IgD-negative memory B cell (primary cell): ENCODE results near the gene SEMA3B. TPM values are rescaled to one million over a fixed set of nuclear protein-coding genes. Genes with fewer than 3 reads are reported as not detected.
A peak's percentile ranks its signal among the peaks of the same experiment; 100 is the strongest.
"Not testable (repeated sequence)": the region's sequence is repeated elsewhere in the genome, so short reads cannot be mapped to it uniquely, and the experiment has no call there.

Experiments used
- H3K27ac Mint-ChIP-seq, 3 donors: one replicate each; pipeline ENCODE4 v1.8.0; 2020 to 2022; ENCODE audit warnings: mild to moderate bottlenecking in 3 of 3, mixed read lengths in 3 of 3, moderate library complexity in 1 of 3
- H3K27me3 Mint-ChIP-seq: one replicate; pipeline ENCODE4 v1.8.0; 2021; ENCODE audit warnings: mixed read lengths
- H3K36me3 Mint-ChIP-seq: one replicate; pipeline ENCODE4 v1.8.0; 2020; ENCODE audit warnings: mild to moderate bottlenecking, mixed read lengths
- H3K4me1 Mint-ChIP-seq, 3 donors: one replicate each; pipeline ENCODE4 v1.8.0; 2020 to 2022; ENCODE audit warnings: mixed read lengths in 3 of 3, mild to moderate bottlenecking in 1 of 3
- H3K4me3 Mint-ChIP-seq, 4 donors: one replicate each; pipeline ENCODE4 v1.8.0; 2020 to 2022; ENCODE audit warnings: mild to moderate bottlenecking in 4 of 4, mixed read lengths in 4 of 4, moderate library complexity in 3 of 4
- H3K9me3 Mint-ChIP-seq, 3 donors: one replicate each; pipeline ENCODE4 v1.8.0; 2020 to 2021; ENCODE audit warnings: mixed read lengths in 3 of 3, mild to moderate bottlenecking in 1 of 3
- polyA plus RNA-seq: library from polyadenylated mRNA; unstranded; fragments of 300-500 nt; fragmentation: Illumina TruSeq; gene quantifications from one replicate; pipeline ENCODE4 v1.2.3, GENCODE V29; 2021

The SEMA3B gene
- polyA plus RNA-seq, 1 donor from 2014 or later = not detected

GRCh38 chr3:50279255-50280016 is 10.5 kb downstream of the SEMA3B start:
- Mint-ChIP-seq H3K9me3 (no peaks in the 10 kb centered on the region), H3K27me3 (peaks cover 20% of the 10 kb centered on the region), H3K36me3 (no peaks in the 10 kb centered on the region), H3K4me3 (no peak overlapping the region), H3K27ac (no peak overlapping the region), H3K4me1 (peaks cover 1 to 7% (median 4%) of the 10 kb centered on the region in 3 donors)

DNA sequence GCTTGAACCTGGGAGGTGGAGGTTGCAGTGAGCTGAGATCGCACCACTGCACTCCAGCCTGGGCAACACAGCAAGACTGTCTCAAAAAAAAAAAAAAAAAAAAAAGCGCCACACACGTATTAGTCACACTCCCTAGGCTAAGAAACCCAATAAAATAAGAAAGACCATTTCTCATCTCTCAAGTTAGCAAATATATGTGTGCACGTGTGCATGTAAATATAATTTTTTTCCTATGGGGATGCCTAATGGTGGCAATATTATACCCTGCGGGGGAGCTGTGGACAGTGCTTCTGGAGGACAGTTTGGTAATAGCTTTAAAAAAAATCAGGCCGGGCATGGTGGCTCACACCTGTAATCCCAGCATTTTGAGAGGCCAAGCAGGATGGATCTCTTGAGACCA is 15.2 kb downstream of the SEMA3B start:
- not testable (repeated sequence) for H3K4me3 Mint-ChIP-seq, H3K27me3 Mint-ChIP-seq, H3K9me3 Mint-ChIP-seq, H3K4me1 Mint-ChIP-seq, H3K36me3 Mint-ChIP-seq
- peak overlapping the region in 1 of 3 donors; percentile 16 for H3K27ac Mint-ChIP-seq

GRCh38 chr3:50286322-50287227 is 17.6 kb downstream of the SEMA3B start:
- no peak overlapping the region for H3K27ac Mint-ChIP-seq
- no peaks in the 10 kb centered on the region for H3K27me3 Mint-ChIP-seq
- no peaks in the 10 kb centered on the region for H3K9me3 Mint-ChIP-seq
- peaks cover 4% of the 10 kb centered on the region for H3K36me3 Mint-ChIP-seq
- no peak overlapping the region for H3K4me3 Mint-ChIP-seq
- peaks cover 4 to 5% (median 4%) of the 10 kb centered on the region in 3 donors for H3K4me1 Mint-ChIP-seq

DNA sequence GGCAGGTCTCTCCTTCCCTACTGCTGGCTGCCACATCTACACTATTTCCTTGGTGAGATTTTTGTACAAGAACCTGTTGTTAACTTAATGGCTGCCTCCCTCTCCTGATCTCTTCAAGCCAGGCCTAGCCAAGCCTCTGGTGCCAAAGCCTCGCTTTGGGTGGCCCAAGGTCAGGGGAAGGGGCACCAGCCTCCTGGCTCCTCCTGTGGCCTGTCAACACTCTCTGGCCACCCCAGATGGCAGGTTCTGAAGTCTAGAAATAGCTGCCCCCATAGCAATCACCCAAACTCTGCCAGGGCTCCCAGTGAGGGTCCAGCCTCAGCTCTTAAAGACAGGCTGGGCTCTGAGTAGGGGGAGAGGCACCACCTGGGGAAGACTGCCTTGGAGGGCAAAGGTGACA is 18.3 kb downstream of the SEMA3B start:
- peaks cover 4% of the 10 kb centered on the region for H3K36me3 Mint-ChIP-seq
- no peaks in the 10 kb centered on the region for H3K9me3 Mint-ChIP-seq
- no peak overlapping the region for H3K27ac Mint-ChIP-seq
- H3K4me1 Mint-ChIP-seq = peaks cover 5% of the 10 kb centered on the region in 3 donors
- no peaks in the 10 kb centered on the region for H3K27me3 Mint-ChIP-seq
- H3K4me3 Mint-ChIP-seq = no peak overlapping the region

DNA sequence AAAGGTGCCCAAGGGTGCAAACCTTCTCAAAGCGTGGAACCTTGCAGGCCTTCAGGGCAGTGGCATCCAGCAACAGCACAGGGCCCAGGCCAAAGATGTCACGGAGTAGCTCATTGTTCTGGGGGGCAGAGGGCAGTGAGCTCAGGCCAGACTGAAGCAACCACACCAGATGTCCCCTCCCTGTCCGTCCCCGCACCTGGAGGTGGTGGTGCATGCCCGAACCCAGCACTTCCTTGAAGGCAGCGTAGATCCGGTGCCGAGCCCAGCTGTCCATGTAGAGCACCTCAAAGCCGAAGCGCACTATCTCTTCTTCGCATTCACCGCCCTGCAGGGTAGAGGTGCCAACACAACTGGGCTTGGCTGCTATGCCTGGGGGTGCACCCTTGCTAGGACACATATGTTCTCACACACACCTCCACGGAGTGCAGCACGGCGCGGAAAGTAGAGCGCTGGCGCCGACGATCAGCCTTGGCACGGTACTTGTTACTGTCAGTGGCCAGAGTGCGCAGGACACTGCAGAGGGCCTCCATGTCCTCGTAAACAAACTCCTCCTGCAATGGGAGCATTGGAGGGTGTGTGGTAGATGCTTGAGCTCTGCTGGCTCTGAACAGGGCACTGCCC is 19.6 kb downstream of the SEMA3B start:
- peaks cover 9 to 14% (median 10%) of the 10 kb centered on the region in 3 donors for H3K4me1 Mint-ChIP-seq
- no peaks in the 10 kb centered on the region for H3K9me3 Mint-ChIP-seq
- H3K27ac Mint-ChIP-seq = peak overlapping the region in 2 of 3 donors; percentile 35 to 42
- H3K4me3 Mint-ChIP-seq = peak overlapping the region in 1 of 4 donors; percentile 68
- no peaks in the 10 kb centered on the region for H3K27me3 Mint-ChIP-seq
- peaks cover 4% of the 10 kb centered on the region for H3K36me3 Mint-ChIP-seq

DNA sequence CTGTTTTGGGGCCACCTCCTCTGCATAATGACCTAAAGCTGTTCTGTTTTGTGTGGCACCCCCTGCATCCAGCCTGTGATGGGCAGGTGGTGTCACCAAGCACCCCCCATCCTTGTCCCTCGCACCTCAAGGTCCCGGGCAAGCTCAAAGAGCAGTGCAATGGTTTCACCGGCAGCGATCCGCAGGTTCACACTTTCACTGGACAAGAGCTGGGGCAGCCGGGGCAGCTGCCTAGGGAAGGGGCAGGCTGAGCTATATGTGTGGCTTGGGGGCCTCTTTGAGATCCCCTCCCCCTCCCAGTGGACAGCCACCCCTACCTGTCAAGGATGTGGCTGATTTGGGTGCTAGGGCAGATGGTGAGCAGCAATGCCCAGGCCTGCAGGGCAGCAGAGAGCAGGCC is 20.2 kb downstream of the SEMA3B start:
- Mint-ChIP-seq H3K4me1 (peaks cover 9 to 14% (median 10%) of the 10 kb centered on the region in 3 donors), H3K4me3 (peak overlapping the region in 2 of 4 donors; percentile 67 to 68), H3K27me3 (no peaks in the 10 kb centered on the region), H3K36me3 (peaks cover 4% of the 10 kb centered on the region), H3K9me3 (no peaks in the 10 kb centered on the region), H3K27ac (peak overlapping the region in 1 of 3 donors; percentile 60)

DNA sequence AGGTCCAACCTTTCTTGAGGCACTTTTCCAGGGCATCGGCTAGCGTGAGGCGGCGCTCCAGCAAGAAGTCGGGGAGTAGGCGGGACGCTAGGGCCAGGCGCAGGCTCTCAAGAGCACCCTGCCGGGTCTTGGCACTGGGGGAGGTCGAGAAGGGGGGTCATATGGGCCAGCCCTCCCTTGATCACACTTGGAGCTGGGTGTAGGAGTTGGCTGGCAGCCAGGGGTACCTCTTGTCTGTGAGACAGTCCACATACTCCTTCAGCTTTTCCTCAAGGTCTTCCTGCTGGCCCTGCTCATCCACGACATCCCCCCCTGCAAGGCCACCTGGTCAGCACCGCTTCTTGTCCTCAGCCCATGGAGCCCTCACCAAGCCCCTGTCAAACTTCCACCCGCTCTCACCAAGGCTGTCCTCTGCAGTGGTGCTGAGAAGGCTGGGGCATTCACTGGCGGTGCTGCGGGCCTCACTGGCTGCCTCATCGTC is 21.3 kb downstream of the SEMA3B start:
- Mint-ChIP-seq H3K4me3 (peak overlapping the region in 2 of 4 donors; percentile 33 to 68), H3K9me3 (no peaks in the 10 kb centered on the region), H3K27ac (no peak overlapping the region), H3K36me3 (peaks cover 4% of the 10 kb centered on the region), H3K4me1 (peaks cover 9 to 14% (median 10%) of the 10 kb centered on the region in 3 donors), H3K27me3 (no peaks in the 10 kb centered on the region)

GRCh38 chr3:50292159-50293078 is 23.5 kb downstream of the SEMA3B start, which contains the start of gene IFRD2:
Gene IFRD2, minus strand, starts transcription at chr3:50292429. Its CDS starts 155 bp downstream, at chr3:50292274.
- Mint-ChIP-seq H3K27me3 (no peaks in the 10 kb centered on the region), H3K36me3 (peaks cover 4% of the 10 kb centered on the region), H3K9me3 (no peaks in the 10 kb centered on the region), H3K27ac (peak within 1 kb of the TSS; percentile 76 to 98 (median 94)), H3K4me1 (peaks cover 9 to 16% (median 10%) of the 10 kb centered on the region in 3 donors), H3K4me3 (peak within 1 kb of the TSS; percentile 80 to 94 (median 92))

DNA sequence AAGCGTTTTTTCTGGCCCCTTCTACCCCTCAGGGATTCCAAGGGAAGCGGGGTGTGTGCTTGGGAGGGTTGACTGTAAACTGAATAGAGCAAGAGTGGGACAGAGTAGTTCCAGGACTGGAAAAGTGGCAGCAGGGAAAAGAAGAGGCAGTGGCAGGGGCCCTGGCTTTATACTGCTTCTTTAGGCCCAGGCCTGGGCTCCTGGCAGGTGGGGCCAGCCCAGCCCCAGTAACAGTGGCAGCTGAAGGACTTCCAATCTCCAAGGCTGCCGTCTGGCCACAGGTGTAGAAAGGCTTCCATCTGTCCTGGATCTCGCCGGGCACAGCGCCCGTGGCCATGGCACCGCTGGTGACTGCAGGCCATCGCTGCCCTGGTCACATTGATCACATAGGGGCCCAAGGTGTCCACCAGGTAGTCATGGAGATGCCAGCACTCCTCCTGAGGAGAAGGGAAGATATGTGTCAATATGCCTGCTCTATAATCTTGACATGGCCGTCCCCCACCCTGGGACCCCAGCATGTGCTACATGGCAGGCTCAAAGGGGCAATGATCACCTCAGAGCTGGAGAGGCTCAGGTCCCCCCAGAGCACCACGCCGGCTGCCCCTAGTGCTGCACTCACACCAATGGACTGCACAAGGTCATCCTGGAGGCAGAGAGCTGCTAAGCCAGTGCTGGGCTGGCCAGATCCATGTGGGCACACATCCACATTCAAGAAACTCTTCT is 24.3 kb downstream of the SEMA3B start:
- Mint-ChIP-seq H3K9me3 (no peaks in the 10 kb centered on the region), H3K4me1 (peaks cover 14 to 21% (median 16%) of the 10 kb centered on the region in 3 donors), H3K4me3 (peak overlapping the region in 2 of 4 donors; percentile 80 to 94), H3K36me3 (peaks cover 2% of the 10 kb centered on the region), H3K27ac (peak overlapping the region in 2 of 3 donors; percentile 39 to 47), H3K27me3 (no peaks in the 10 kb centered on the region)

DNA sequence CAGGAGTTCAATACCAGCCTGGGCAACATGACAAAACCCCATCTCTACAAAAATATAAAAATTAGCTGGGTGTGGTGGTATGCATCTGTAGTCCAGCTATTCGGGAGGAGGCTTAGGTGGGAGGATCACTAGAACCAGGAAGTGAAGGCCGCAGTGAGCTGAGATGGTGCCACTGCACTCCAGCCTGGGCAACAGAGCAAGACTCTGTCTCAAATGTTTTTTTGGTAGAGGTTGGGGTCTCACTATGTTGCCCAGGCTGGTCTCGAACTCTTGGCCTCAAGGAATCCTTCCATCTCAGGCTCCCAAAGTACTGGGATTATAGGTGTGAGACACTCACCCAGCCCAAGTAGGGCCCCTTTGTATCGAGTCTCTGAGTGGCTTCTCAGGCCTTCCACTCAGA is 25.1 kb downstream of the SEMA3B start:
- no peaks in the 10 kb centered on the region for H3K27me3 Mint-ChIP-seq
- H3K4me1 Mint-ChIP-seq = peaks cover 14 to 22% (median 18%) of the 10 kb centered on the region in 3 donors
- peaks cover 2% of the 10 kb centered on the region for H3K36me3 Mint-ChIP-seq
- peak overlapping the region in 2 of 3 donors; percentile 46 to 53 for H3K27ac Mint-ChIP-seq
- no peaks in the 10 kb centered on the region for H3K9me3 Mint-ChIP-seq
- peak overlapping the region in 1 of 4 donors; percentile 80 for H3K4me3 Mint-ChIP-seq

DNA sequence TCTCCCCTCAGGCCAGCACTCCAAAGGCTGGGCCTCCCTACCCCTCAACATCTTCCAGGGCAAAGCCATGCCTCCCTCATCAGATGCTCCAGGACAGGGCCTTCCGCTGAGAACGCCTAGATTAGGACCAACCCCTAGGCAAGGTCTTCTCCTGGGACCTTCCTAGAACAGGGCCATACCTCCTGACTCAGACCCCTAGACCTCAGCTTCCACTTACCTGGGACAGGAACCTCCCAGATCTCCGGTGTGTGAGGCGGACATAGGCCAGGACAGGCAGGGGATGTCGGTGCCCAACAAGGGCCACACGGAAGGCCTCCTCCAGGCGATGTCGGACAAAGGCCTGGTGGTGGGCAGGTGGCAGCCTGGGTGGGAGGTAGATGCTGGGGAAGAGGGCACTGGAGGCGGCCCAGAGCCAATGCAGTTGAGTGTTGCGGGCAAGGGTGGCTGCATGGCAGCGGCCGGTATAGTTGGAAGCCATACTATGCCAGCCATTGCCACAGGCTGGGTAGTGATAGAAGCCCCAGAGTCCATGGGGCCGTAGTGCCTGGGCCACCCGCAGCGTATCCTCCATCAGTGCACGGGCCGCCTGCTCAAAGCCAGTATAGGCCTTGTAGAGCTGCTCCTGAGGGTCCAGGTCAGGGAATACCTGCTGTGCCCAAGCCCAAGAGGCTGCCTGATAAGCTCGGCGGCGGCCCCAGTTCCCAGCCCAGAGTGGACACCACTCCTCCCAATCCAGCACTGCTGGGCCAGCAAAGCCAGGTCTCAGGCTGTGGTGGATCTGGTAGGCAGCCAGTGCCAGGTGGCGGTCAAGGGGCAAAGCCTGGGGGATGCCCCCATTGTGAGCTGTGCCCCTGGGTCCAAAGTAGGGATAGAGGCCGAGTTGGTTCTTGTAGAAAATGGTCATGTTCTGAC is 25.8 kb downstream of the SEMA3B start:
- Mint-ChIP-seq H3K4me1 (peaks cover 15 to 23% (median 20%) of the 10 kb centered on the region in 3 donors), H3K4me3 (no peak overlapping the region), H3K27ac (peak overlapping the region in 1 of 3 donors; percentile 53), H3K9me3 (no peaks in the 10 kb centered on the region), H3K27me3 (no peaks in the 10 kb centered on the region), H3K36me3 (peaks cover 2% of the 10 kb centered on the region)

- peak overlapping the region in 1 of 3 donors; percentile 88 for H3K27ac Mint-ChIP-seq
- H3K36me3 Mint-ChIP-seq = no peaks in the 10 kb centered on the region
- no peaks in the 10 kb centered on the region for H3K27me3 Mint-ChIP-seq
- H3K9me3 Mint-ChIP-seq = no peaks in the 10 kb centered on the region
- peak overlapping the region in 3 of 4 donors; percentile 52 to 73 (median 70) for H3K4me3 Mint-ChIP-seq
- peaks cover 22 to 29% (median 28%) of the 10 kb centered on the region in 3 donors for H3K4me1 Mint-ChIP-seq
Observed at GRCh38 chr3:50295553-50296431, 26.8 kb downstream of the SEMA3B start.
